Mesothelial cell of epicardium (in vitro differentiated cells): ENCODE measurements around the gene TRIM16. TPM values are rescaled to one million over a fixed set of nuclear protein-coding genes. Genes with fewer than 3 reads are reported as not detected.
A peak's percentile ranks its signal among the peaks of the same experiment; 100 is the strongest.
"Not testable (repeated sequence)": the region's sequence is repeated elsewhere in the genome, so short reads cannot be mapped to it uniquely, and the experiment has no call there.

Experiments
- DNase-seq, 2 experiments: peaks; one replicate each; pipeline ENCODE4 v3.0.0; 2021; ENCODE audit warnings: low spot score in 2 of 2; ENCODE audit not compliant: unreplicated experiment in 2 of 2
- H3K27ac Mint-ChIP-seq: 2 replicates; pipeline ENCODE4 v1.8.0; 2021; ENCODE audit warnings: mixed read lengths
- H3K27me3 Mint-ChIP-seq: 2 replicates; pipeline ENCODE4 v1.8.0; 2021; ENCODE audit warnings: low read depth, mixed read lengths
- H3K36me3 Mint-ChIP-seq: 2 replicates; pipeline ENCODE4 v1.8.0; 2021; ENCODE audit warnings: mixed read lengths
- H3K4me1 Mint-ChIP-seq: 2 replicates; pipeline ENCODE4 v1.8.0; 2021; ENCODE audit warnings: mixed read lengths
- H3K4me3 Mint-ChIP-seq: 2 replicates; pipeline ENCODE4 v1.8.0; 2021; ENCODE audit warnings: mild to moderate bottlenecking, moderate library complexity, mixed read lengths
- H3K9me3 Mint-ChIP-seq: 2 replicates; pipeline ENCODE4 v1.8.0; 2021; ENCODE audit warnings: mixed read lengths
- total RNA-seq: library from RNA; stranded (reverse); gene quantifications from 3 replicates; pipeline ENCODE4 v1.2.1, GENCODE V29; 2021

Gene TRIM16
- total RNA-seq, 1 donor from 2014 or later = 35.9 TPM

- not testable (repeated sequence) for H3K27ac Mint-ChIP-seq, H3K9me3 Mint-ChIP-seq, DNase-seq, H3K27me3 Mint-ChIP-seq, H3K4me3 Mint-ChIP-seq, H3K36me3 Mint-ChIP-seq
- peaks cover 10% of the 10 kb centered on the region for H3K4me1 Mint-ChIP-seq
Observed at GRCh38 chr17:15642014-15642413, 42.1 kb downstream of the TRIM16 start.

GRCh38 chr17:15630930-15631453 is 53.1 kb downstream of the TRIM16 start:
- DNase-seq, H3K27ac Mint-ChIP-seq, H3K27me3 Mint-ChIP-seq, H3K4me1 Mint-ChIP-seq, H3K4me3 Mint-ChIP-seq, H3K9me3 Mint-ChIP-seq: not testable (repeated sequence)
- peaks cover 30% of the 10 kb centered on the region for H3K36me3 Mint-ChIP-seq

- H3K4me3 Mint-ChIP-seq, H3K27ac Mint-ChIP-seq, H3K9me3 Mint-ChIP-seq, H3K27me3 Mint-ChIP-seq, H3K4me1 Mint-ChIP-seq, DNase-seq: not testable (repeated sequence)
- peaks cover 26% of the 10 kb centered on the region for H3K36me3 Mint-ChIP-seq
Observed at GRCh38 chr17:15629991-15630390, 54.1 kb downstream of the TRIM16 start.

GRCh38 chr17:15623661-15624209 is 60.4 kb downstream of the TRIM16 start:
- H3K4me3 Mint-ChIP-seq, DNase-seq, H3K36me3 Mint-ChIP-seq, H3K27me3 Mint-ChIP-seq, H3K27ac Mint-ChIP-seq, H3K4me1 Mint-ChIP-seq, H3K9me3 Mint-ChIP-seq: not testable (repeated sequence)

GRCh38 chr17:15623255-15623654 is 60.9 kb downstream of the TRIM16 start:
- H3K27ac Mint-ChIP-seq, H3K9me3 Mint-ChIP-seq, H3K4me3 Mint-ChIP-seq, H3K4me1 Mint-ChIP-seq, H3K27me3 Mint-ChIP-seq, H3K36me3 Mint-ChIP-seq, DNase-seq: not testable (repeated sequence)

GRCh38 chr17:15622124-15622523 is 62.0 kb downstream of the TRIM16 start:
- H3K9me3 Mint-ChIP-seq, H3K36me3 Mint-ChIP-seq, DNase-seq, H3K4me1 Mint-ChIP-seq, H3K27ac Mint-ChIP-seq, H3K27me3 Mint-ChIP-seq, H3K4me3 Mint-ChIP-seq: not testable (repeated sequence)

GRCh38 chr17:15619331-15620058 is 64.6 kb downstream of the TRIM16 start, which contains the start of gene FBXW10B:
TSS of gene FBXW10B (minus strand) at chr17:15619704. CDS start at chr17:15619512, 192 bp downstream.
- Mint-ChIP-seq H3K4me3 (peak within 1 kb of the TSS; percentile 16), H3K27ac (peak within 1 kb of the TSS; percentile 66)
- not testable (repeated sequence) for H3K4me1 Mint-ChIP-seq, DNase-seq, H3K36me3 Mint-ChIP-seq, H3K27me3 Mint-ChIP-seq, H3K9me3 Mint-ChIP-seq

- H3K4me3 Mint-ChIP-seq, H3K36me3 Mint-ChIP-seq, DNase-seq, H3K9me3 Mint-ChIP-seq, H3K27ac Mint-ChIP-seq, H3K4me1 Mint-ChIP-seq, H3K27me3 Mint-ChIP-seq: not testable (repeated sequence)
Observed at GRCh38 chr17:15616828-15617227, 67.3 kb downstream of the TRIM16 start.

- DNase-seq, H3K36me3 Mint-ChIP-seq, H3K4me3 Mint-ChIP-seq, H3K4me1 Mint-ChIP-seq, H3K27ac Mint-ChIP-seq, H3K9me3 Mint-ChIP-seq, H3K27me3 Mint-ChIP-seq: not testable (repeated sequence)
Observed at GRCh38 chr17:15615850-15616249, 68.3 kb downstream of the TRIM16 start.

GRCh38 chr17:15613111-15613510 is 71.0 kb downstream of the TRIM16 start:
- H3K27me3 Mint-ChIP-seq, DNase-seq, H3K4me3 Mint-ChIP-seq, H3K36me3 Mint-ChIP-seq, H3K9me3 Mint-ChIP-seq: not testable (repeated sequence)
- H3K4me1 Mint-ChIP-seq = peaks cover 13% of the 10 kb centered on the region
- H3K27ac Mint-ChIP-seq = peak overlapping the region; percentile 8

GRCh38 chr17:15592960-15593359 is 91.2 kb downstream of the TRIM16 start:
- H3K4me3 Mint-ChIP-seq, H3K9me3 Mint-ChIP-seq, H3K36me3 Mint-ChIP-seq, H3K27ac Mint-ChIP-seq, DNase-seq, H3K27me3 Mint-ChIP-seq, H3K4me1 Mint-ChIP-seq: not testable (repeated sequence)

GRCh38 chr17:15591986-15592385 is 92.1 kb downstream of the TRIM16 start:
- not testable (repeated sequence) for H3K9me3 Mint-ChIP-seq, H3K4me1 Mint-ChIP-seq, H3K36me3 Mint-ChIP-seq, DNase-seq, H3K27me3 Mint-ChIP-seq, H3K4me3 Mint-ChIP-seq
- H3K27ac Mint-ChIP-seq = peak overlapping the region; percentile 79

GRCh38 chr17:15590844-15591243 is 93.3 kb downstream of the TRIM16 start:
- peaks cover 15% of the 10 kb centered on the region for H3K4me1 Mint-ChIP-seq
- H3K4me3 Mint-ChIP-seq, H3K36me3 Mint-ChIP-seq, H3K27ac Mint-ChIP-seq, DNase-seq, H3K27me3 Mint-ChIP-seq, H3K9me3 Mint-ChIP-seq: not testable (repeated sequence)
